Type B pancreatic cell (in vitro differentiated cells): Measurements from ENCODE around the gene LMNTD2. TPM values are rescaled to one million over a fixed set of nuclear protein-coding genes. Genes with fewer than 3 reads are reported as not detected.

Source experiments
- DNase-seq: peaks from one replicate; pipeline ENCODE4 v3.0.0; 2021; ENCODE audit warnings: mixed read lengths; ENCODE audit not compliant: unreplicated experiment; ENCODE audit errors: extremely low spot score
- H3K27ac Mint-ChIP-seq: 2 replicates; pipeline ENCODE4 v1.8.0; 2021; ENCODE audit warnings: mild to moderate bottlenecking, mixed read lengths
- H3K27me3 Mint-ChIP-seq: 2 replicates; pipeline ENCODE4 v1.8.0; 2021; ENCODE audit warnings: mixed read lengths
- H3K36me3 Mint-ChIP-seq: 2 replicates; pipeline ENCODE4 v1.8.0; 2021; ENCODE audit warnings: mixed read lengths
- H3K4me1 Mint-ChIP-seq: one replicate; pipeline ENCODE4 v1.8.0; 2021; ENCODE audit warnings: mixed read lengths; ENCODE audit not compliant: unreplicated experiment
- H3K4me3 Mint-ChIP-seq: 2 replicates; pipeline ENCODE4 v1.8.0; 2021; ENCODE audit warnings: mild to moderate bottlenecking, mixed read lengths
- H3K9me3 Mint-ChIP-seq: 2 replicates; pipeline ENCODE4 v1.8.0; 2021; ENCODE audit warnings: mixed read lengths
- CTCF ChIP-seq: fragments of 200-600 bp; sonication (generic); conservative IDR thresholded peaks from 2 replicates; pipeline ENCODE4 v1.5.0; 2021; ENCODE audit warnings: antibody characterized with exemption, mild to moderate bottlenecking
- total RNA-seq: library from RNA; stranded (reverse); gene quantifications from 2 replicates; pipeline ENCODE4 v1.2.1, GENCODE V29; 2021; ENCODE audit warnings: low replicate concordance

LMNTD2 gene
- total RNA-seq, 1 donor from 2014 or later: 6.7 TPM

DNA sequence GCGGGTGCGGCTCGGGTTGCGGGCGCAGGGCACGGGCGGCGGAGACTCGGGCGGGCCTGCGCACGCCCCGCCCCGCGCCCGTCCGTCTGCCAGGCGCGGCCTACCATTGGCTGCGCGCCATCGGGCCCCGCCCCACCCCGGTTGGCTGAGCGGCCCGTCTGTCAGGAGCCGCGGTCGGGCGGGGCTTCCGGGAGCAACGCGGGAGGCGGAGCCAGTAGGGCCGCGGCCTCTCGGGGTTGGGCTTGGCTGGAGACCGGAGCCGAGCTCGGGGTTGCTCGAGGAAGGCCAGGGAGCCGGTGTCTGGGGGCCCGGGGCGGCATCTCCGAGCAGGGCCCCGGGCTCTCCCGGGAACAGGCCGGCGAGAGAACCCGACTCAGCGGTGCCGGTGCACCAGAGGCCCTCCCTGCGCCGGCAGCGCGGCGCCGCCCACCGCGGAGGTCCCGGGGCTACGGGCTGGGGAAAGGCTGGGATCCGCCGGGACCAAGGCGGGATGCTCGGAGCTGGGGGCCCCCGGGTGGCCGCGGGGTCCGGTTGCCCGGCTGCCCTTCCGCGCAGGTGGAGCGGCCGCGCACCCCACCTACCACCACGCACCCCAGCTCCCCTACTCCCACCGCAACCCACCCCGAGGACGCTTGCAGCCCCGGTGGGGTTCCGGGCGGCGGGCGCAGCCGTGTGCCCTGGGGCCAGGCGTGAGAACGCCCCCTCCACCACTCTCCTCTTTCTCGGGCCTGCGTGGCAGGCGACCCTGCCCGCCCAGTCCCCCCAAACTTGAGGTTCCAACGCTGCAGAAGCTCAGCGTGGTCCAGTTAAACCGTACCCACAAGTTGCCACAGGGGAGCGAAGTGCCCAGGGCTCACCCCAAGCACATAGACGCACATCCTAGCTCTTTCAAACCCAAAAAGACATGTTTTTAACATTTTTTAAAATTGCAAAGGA lies 24.8 kb downstream of the LMNTD2 start, which contains the start of gene HRAS:
Gene HRAS (minus strand): TSS at position 58 of the 936 bp plus-strand sequence.
- H3K4me3 Mint-ChIP-seq: peak within 1 kb of the TSS; percentile 93
- DNase-seq: peak; percentile 98
- peak within 1 kb of the TSS; percentile 86 for H3K27ac Mint-ChIP-seq
- TF ChIP-seq CTCF: no peak
- H3K36me3 Mint-ChIP-seq: no peaks in the 10 kb centered on the region
- H3K4me1 Mint-ChIP-seq: no peaks in the 10 kb centered on the region
- no peaks in the 10 kb centered on the region for H3K9me3 Mint-ChIP-seq
- H3K27me3 Mint-ChIP-seq: peaks cover 18% of the 10 kb centered on the region

DNA sequence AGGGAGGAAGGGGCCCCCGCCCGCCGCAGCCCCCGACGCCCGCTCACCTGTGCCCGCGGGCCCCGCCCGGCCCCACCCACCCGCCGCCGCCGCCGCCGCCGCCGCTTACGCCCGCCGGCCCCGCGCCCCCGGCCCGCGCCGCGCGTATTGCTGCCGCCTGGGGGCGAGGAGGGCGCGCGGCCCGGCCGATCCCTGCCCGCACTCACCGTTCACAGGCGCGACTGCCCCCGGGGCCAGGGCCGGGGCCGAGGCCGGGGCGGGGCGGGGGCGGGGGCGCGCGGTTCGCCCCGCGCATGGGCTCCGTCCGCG lies 25.4 kb downstream of the LMNTD2 start:
- Mint-ChIP-seq H3K9me3 (no peaks in the 10 kb centered on the region), H3K36me3 (no peaks in the 10 kb centered on the region), H3K27me3 (peaks cover 18% of the 10 kb centered on the region), H3K4me3 (no peak overlapping the region), H3K4me1 (no peaks in the 10 kb centered on the region), H3K27ac (no peak overlapping the region)
- no peak for TF ChIP-seq CTCF
- no peak for DNase-seq

GRCh38 chr11:534396-535209 lies 25.9 kb downstream of the LMNTD2 start:
- no peaks in the 10 kb centered on the region for H3K9me3 Mint-ChIP-seq
- peak overlapping the region; percentile 79 for H3K4me3 Mint-ChIP-seq
- TF ChIP-seq CTCF: no peak
- DNase-seq: peak; percentile 76
- H3K36me3 Mint-ChIP-seq: no peaks in the 10 kb centered on the region
- no peak overlapping the region for H3K27ac Mint-ChIP-seq
- no peaks in the 10 kb centered on the region for H3K4me1 Mint-ChIP-seq
- H3K27me3 Mint-ChIP-seq: peaks cover 18% of the 10 kb centered on the region

GRCh38 chr11:533586-534395 lies 26.7 kb downstream of the LMNTD2 start:
- no peak for TF ChIP-seq CTCF
- Mint-ChIP-seq H3K27ac (no peak overlapping the region), H3K36me3 (no peaks in the 10 kb centered on the region), H3K27me3 (peaks cover 16% of the 10 kb centered on the region), H3K4me3 (peak overlapping the region; percentile 51), H3K4me1 (no peaks in the 10 kb centered on the region), H3K9me3 (no peaks in the 10 kb centered on the region)
- peak; percentile 67 for DNase-seq

- Mint-ChIP-seq H3K4me1 (no peaks in the 10 kb centered on the region), H3K4me3 (no peak overlapping the region), H3K9me3 (no peaks in the 10 kb centered on the region), H3K27ac (no peak overlapping the region), H3K36me3 (no peaks in the 10 kb centered on the region), H3K27me3 (peaks cover 9% of the 10 kb centered on the region)
- TF ChIP-seq CTCF: no peak
- DNase-seq: peak; percentile 73
These were observed 27.5 kb downstream of the LMNTD2 start for GRCh38 chr11:532986-533585.
